Neural progenitor cell (in vitro differentiated cells): ENCODE results near the gene EEF1AKMT3. TPM values are rescaled to one million over a fixed set of nuclear protein-coding genes. Genes with fewer than 3 reads are reported as not detected.

Source experiments
- DNase-seq: peaks from one replicate; pipeline ENCODE4 v3.0.0-alpha.2; 2016; ENCODE audit warnings: low spot score
- H2AFZ ChIP-seq: fragments of 200-600 bp; sonication (generic); replicated peaks from 2 replicates; pipeline ENCODE4 v1.6.1; 2016; ENCODE audit warnings: antibody characterized with exemption
- H3F3A ChIP-seq: fragments of 200-600 bp; sonication (generic); 2 replicates; pipeline ENCODE4 v1.6.1; 2016; ENCODE audit warnings: antibody characterized with exemption, low read depth
- H3K27ac ChIP-seq: fragments of 200-600 bp; sonication (generic); 2 replicates; pipeline ENCODE4 v1.5.1; 2016; ENCODE audit warnings: mild to moderate bottlenecking
- H3K27me3 ChIP-seq: fragments of 200-600 bp; sonication (generic); 2 replicates; pipeline ENCODE4 v1.6.1; 2016; ENCODE audit warnings: mild to moderate bottlenecking, moderate library complexity
- H3K36me3 ChIP-seq: fragments of 200-600 bp; sonication (generic); 2 replicates; pipeline ENCODE4 v1.5.1; 2016
- H3K4me1 ChIP-seq: fragments of 200-600 bp; sonication (generic); 2 replicates; pipeline ENCODE4 v1.6.1; 2016; ENCODE audit warnings: mixed run types
- H3K4me2 ChIP-seq: fragments of 200-600 bp; sonication (generic); 2 replicates; pipeline ENCODE4 v1.6.1; 2016
- H3K4me3 ChIP-seq: fragments of 200-600 bp; sonication (generic); 2 replicates; pipeline ENCODE4 v1.5.1; 2016
- H3K79me2 ChIP-seq: fragments of 200-600 bp; sonication (generic); 2 replicates; pipeline ENCODE4 v1.6.1; 2016; ENCODE audit warnings: low read depth
- H3K9ac ChIP-seq: fragments of 200-600 bp; sonication (generic); 2 replicates; pipeline ENCODE4 v1.6.1; 2016
- H3K9me3 ChIP-seq: fragments of 200-600 bp; sonication (generic); 2 replicates; pipeline ENCODE4 v1.5.1; 2016; ENCODE audit warnings: low read depth
- H4K20me1 ChIP-seq: fragments of 200-600 bp; sonication (generic); 2 replicates; pipeline ENCODE4 v1.6.1; 2016; ENCODE audit warnings: low read depth
- H3K27ac Mint-ChIP-seq: 3 replicates; pipeline ENCODE4 v1.8.0; 2021; ENCODE audit warnings: mixed read lengths
- H3K27me3 Mint-ChIP-seq: 2 replicates; pipeline ENCODE4 v1.8.0; 2022; ENCODE audit warnings: low read depth, mild to moderate bottlenecking, inconsistent platforms, moderate library complexity, mixed read lengths; ENCODE audit not compliant: insufficient read depth
- H3K36me3 Mint-ChIP-seq: 3 replicates; pipeline ENCODE4 v1.8.0; 2021; ENCODE audit warnings: mixed read lengths
- H3K4me1 Mint-ChIP-seq: 3 replicates; pipeline ENCODE4 v1.8.0; 2021; ENCODE audit warnings: mixed read lengths
- H3K4me3 Mint-ChIP-seq: 3 replicates; pipeline ENCODE4 v1.8.0; 2021; ENCODE audit warnings: mild to moderate bottlenecking, moderate library complexity, mixed read lengths
- H3K9me3 Mint-ChIP-seq: 3 replicates; pipeline ENCODE4 v1.8.0; 2020; ENCODE audit warnings: mixed read lengths
- EZH2 ChIP-seq: fragments of 200-600 bp; sonication (generic); IDR thresholded peaks from 2 replicates; pipeline ENCODE4 v1.6.1; 2017; ENCODE audit warnings: antibody characterized with exemption, mild to moderate bottlenecking, moderate library complexity
- EZH2phosphoT487 ChIP-seq: fragments of 200-600 bp; sonication (generic); IDR thresholded peaks from 2 replicates; pipeline ENCODE4 v1.6.1; 2017; ENCODE audit warnings: antibody characterized with exemption
- total RNA-seq: library from RNA; depleted of rRNA; stranded (reverse); fragments of >200 nt; gene quantifications from 2 replicates; pipeline ENCODE4 v1.2.3, GENCODE V29; 2015; ENCODE audit warnings: low replicate concordance
- TF ChIP-seq, protein P1 (sequence below): fragments of 200-600 bp; sonication (generic); IDR thresholded peaks from 2 replicates; pipeline ENCODE4 v1.5.1; 2017; ENCODE audit warnings: antibody characterized with exemption, mild to moderate bottlenecking

Gene EEF1AKMT3
- total RNA-seq, 1 donor from 2014 or later, result 2.1 TPM

DNA sequence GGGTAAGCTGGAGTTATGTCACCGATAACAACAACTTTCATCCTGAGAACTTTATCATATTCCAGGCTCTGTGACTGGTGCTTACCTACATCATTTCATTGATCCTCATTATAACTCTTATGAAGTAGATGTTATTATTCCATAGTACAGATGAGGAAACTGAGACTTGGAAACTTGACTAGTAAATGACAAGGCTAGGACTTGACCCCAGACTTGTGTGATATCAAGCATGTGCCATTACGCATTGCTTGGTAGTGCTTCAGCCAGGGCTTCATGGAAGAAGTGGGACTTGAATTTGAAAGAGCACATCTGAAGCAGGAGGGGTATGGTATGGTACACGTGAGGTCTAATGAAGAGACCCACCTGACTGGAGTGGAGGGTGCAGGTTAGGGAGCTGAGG, 34.3 kb downstream of the EEF1AKMT3 start:
- no peaks in the 10 kb centered on the region for H3K4me1 ChIP-seq
- TF ChIP-seq EZH2phosphoT487, result no peak
- TF ChIP-seq, protein P1, sequence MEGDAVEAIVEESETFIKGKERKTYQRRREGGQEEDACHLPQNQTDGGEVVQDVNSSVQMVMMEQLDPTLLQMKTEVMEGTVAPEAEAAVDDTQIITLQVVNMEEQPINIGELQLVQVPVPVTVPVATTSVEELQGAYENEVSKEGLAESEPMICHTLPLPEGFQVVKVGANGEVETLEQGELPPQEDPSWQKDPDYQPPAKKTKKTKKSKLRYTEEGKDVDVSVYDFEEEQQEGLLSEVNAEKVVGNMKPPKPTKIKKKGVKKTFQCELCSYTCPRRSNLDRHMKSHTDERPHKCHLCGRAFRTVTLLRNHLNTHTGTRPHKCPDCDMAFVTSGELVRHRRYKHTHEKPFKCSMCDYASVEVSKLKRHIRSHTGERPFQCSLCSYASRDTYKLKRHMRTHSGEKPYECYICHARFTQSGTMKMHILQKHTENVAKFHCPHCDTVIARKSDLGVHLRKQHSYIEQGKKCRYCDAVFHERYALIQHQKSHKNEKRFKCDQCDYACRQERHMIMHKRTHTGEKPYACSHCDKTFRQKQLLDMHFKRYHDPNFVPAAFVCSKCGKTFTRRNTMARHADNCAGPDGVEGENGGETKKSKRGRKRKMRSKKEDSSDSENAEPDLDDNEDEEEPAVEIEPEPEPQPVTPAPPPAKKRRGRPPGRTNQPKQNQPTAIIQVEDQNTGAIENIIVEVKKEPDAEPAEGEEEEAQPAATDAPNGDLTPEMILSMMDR, result no peak
- TF ChIP-seq EZH2, result no peak
- no peak for DNase-seq
- no peaks in the 10 kb centered on the region for H3K79me2 ChIP-seq
- peaks cover 2% of the 10 kb centered on the region for H3K36me3 Mint-ChIP-seq
- no peak overlapping the region for H3K9ac ChIP-seq
- H3F3A ChIP-seq, result no peaks in the 10 kb centered on the region
- H3K4me3 Mint-ChIP-seq, result no peak overlapping the region
- no peaks in the 10 kb centered on the region for H4K20me1 ChIP-seq
- H3K4me2 ChIP-seq, result no peak overlapping the region
- H3K27ac ChIP-seq, result no peak overlapping the region
- peaks cover 6% of the 10 kb centered on the region for H3K27me3 Mint-ChIP-seq
- no peaks in the 10 kb centered on the region for H3K36me3 ChIP-seq
- H3K4me3 ChIP-seq, result no peak overlapping the region
- H2AFZ ChIP-seq, result no peak overlapping the region
- no peaks in the 10 kb centered on the region for H3K9me3 Mint-ChIP-seq
- H3K9me3 ChIP-seq, result no peaks in the 10 kb centered on the region
- H3K4me1 Mint-ChIP-seq, result no peaks in the 10 kb centered on the region
- no peaks in the 10 kb centered on the region for H3K27me3 ChIP-seq
- no peak overlapping the region for H3K27ac Mint-ChIP-seq

DNA sequence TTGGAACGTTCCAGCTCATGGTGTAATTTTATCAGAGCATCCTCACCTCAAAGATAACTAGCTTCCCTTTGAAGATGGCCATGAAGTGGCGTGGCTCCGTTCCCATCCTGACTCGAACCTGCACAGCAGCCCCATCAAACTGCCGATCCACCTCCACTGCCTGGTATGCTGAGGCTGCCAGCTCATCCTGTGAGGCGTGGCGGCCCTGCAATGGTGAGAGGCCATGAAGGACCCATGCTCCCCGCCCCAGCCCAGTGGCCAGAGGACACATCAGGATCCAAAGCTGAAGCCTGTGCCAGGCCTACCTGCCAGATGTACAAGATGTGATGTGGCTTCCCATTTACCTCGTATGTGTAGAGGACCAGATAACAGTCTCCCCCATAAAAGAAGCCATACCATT, 34.9 kb downstream of the EEF1AKMT3 start:
- Histone ChIP-seq H3K79me2 (no peaks in the 10 kb centered on the region), H4K20me1 (no peaks in the 10 kb centered on the region), H3F3A (no peaks in the 10 kb centered on the region), H2AFZ (no peak overlapping the region), H3K4me1 (no peaks in the 10 kb centered on the region), H3K4me2 (no peak overlapping the region), H3K27ac (no peak overlapping the region), H3K27me3 (no peaks in the 10 kb centered on the region), H3K9me3 (no peaks in the 10 kb centered on the region), H3K9ac (no peak overlapping the region), H3K36me3 (no peaks in the 10 kb centered on the region), H3K4me3 (no peak overlapping the region)
- Mint-ChIP-seq H3K4me3 (no peak overlapping the region), H3K27ac (no peak overlapping the region), H3K9me3 (no peaks in the 10 kb centered on the region), H3K27me3 (peaks cover 6% of the 10 kb centered on the region), H3K4me1 (no peaks in the 10 kb centered on the region), H3K36me3 (peaks cover 2% of the 10 kb centered on the region)
- DNase-seq, result no peak
- TF ChIP-seq EZH2 (no peak), EZH2phosphoT487 (no peak)

DNA sequence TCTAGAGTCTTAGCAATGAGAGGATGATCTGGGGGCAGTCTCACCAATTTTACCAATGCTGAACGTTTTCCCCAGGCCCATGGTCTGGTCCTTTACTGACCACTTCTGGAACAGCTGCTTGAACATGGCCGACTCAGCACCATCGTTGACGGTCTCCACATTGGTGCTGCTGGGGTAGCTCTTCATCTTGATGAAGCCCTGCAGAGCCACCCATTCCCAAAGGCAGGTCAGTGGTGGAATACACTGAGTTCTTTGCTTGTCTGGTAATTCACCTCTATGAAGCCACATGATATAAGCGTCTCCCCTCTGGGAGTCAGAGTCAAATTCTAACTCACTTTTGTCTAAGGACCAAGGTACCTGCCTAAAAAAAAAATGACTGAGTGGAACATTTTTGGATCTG, 35.9 kb downstream of the EEF1AKMT3 start:
- Histone ChIP-seq H3K4me2 (no peak overlapping the region), H3K9me3 (no peaks in the 10 kb centered on the region), H3F3A (no peaks in the 10 kb centered on the region), H2AFZ (no peak overlapping the region), H3K4me3 (no peak overlapping the region), H4K20me1 (no peaks in the 10 kb centered on the region), H3K27ac (no peak overlapping the region), H3K4me1 (no peaks in the 10 kb centered on the region), H3K79me2 (no peaks in the 10 kb centered on the region), H3K36me3 (no peaks in the 10 kb centered on the region), H3K27me3 (no peaks in the 10 kb centered on the region), H3K9ac (no peak overlapping the region)
- no peak for DNase-seq
- Mint-ChIP-seq H3K9me3 (no peaks in the 10 kb centered on the region), H3K36me3 (peaks cover 2% of the 10 kb centered on the region), H3K4me3 (no peak overlapping the region), H3K27me3 (peaks cover 6% of the 10 kb centered on the region), H3K4me1 (no peaks in the 10 kb centered on the region), H3K27ac (no peak overlapping the region)
- no peak for TF ChIP-seq EZH2
- TF ChIP-seq EZH2phosphoT487, result no peak
- TF ChIP-seq, protein P1, result no peak

DNA sequence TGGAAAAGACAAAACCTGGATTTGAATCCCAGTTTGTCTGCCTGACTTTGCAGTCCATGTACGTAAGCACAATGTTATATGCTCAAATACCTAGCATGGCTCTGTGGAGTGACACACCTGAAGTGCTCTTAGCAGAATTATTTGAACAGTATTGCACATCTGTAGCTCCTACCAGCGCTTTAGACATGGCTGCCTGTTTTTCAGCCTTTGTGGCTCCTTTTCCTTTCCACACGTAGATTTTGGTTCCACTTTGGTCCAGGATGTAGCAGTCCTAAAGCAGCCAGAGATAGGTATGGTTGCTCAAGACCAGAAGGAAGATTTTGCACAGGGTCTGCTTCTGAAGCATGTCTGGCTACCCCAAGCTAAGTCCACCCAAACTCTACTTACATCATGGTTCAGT, 37.0 kb downstream of the EEF1AKMT3 start:
- peaks cover 6% of the 10 kb centered on the region for H3K27me3 Mint-ChIP-seq
- no peaks in the 10 kb centered on the region for H3F3A ChIP-seq
- no peaks in the 10 kb centered on the region for H3K36me3 ChIP-seq
- H3K4me3 Mint-ChIP-seq, result no peak overlapping the region
- H3K4me1 Mint-ChIP-seq, result no peaks in the 10 kb centered on the region
- H4K20me1 ChIP-seq, result no peaks in the 10 kb centered on the region
- H3K4me2 ChIP-seq, result no peak overlapping the region
- no peaks in the 10 kb centered on the region for H3K9me3 Mint-ChIP-seq
- H3K36me3 Mint-ChIP-seq, result no peaks in the 10 kb centered on the region
- no peak overlapping the region for H2AFZ ChIP-seq
- TF ChIP-seq, protein P1, result no peak
- TF ChIP-seq EZH2phosphoT487, result no peak
- no peak for TF ChIP-seq EZH2
- no peak overlapping the region for H3K27ac Mint-ChIP-seq
- no peak overlapping the region for H3K27ac ChIP-seq
- H3K27me3 ChIP-seq, result no peaks in the 10 kb centered on the region
- H3K4me3 ChIP-seq, result no peak overlapping the region
- DNase-seq, result no peak
- no peaks in the 10 kb centered on the region for H3K79me2 ChIP-seq
- no peak overlapping the region for H3K9ac ChIP-seq
- H3K4me1 ChIP-seq, result no peaks in the 10 kb centered on the region
- H3K9me3 ChIP-seq, result no peaks in the 10 kb centered on the region
